ENCODE results near the gene TCP11.

DNA sequence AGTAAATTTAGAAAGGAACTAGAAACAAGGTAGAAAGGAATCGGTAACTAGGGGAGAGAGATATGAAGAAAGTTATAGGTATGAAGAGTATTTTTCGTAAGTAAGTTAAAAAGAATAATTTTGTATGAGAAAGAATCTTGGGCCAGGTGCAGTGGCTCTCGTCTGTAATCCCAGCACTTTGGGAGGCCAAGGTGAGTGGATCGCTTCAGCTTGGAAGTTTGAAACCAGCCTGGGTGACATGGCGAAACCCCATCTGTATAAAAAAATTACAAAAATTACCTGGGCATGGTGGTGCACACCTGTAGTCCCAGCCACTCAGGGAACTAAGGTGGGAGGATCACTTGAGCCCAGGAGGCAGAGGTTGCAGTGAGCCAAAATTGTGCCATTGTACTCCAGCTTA is 42.0 kb downstream of the TCP11 start:
- TF ChIP-seq POLR2A (IDR thresholded peaks at IDR 0.05) (no peak), POLR2AphosphoS5 (IDR thresholded peaks at IDR 0.05) (no peak)
- TF ChIP-seq, protein P1, sequence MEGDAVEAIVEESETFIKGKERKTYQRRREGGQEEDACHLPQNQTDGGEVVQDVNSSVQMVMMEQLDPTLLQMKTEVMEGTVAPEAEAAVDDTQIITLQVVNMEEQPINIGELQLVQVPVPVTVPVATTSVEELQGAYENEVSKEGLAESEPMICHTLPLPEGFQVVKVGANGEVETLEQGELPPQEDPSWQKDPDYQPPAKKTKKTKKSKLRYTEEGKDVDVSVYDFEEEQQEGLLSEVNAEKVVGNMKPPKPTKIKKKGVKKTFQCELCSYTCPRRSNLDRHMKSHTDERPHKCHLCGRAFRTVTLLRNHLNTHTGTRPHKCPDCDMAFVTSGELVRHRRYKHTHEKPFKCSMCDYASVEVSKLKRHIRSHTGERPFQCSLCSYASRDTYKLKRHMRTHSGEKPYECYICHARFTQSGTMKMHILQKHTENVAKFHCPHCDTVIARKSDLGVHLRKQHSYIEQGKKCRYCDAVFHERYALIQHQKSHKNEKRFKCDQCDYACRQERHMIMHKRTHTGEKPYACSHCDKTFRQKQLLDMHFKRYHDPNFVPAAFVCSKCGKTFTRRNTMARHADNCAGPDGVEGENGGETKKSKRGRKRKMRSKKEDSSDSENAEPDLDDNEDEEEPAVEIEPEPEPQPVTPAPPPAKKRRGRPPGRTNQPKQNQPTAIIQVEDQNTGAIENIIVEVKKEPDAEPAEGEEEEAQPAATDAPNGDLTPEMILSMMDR (IDR thresholded peaks at IDR 0.05 in 8 of 11, conservative IDR thresholded peaks at IDR 0.05 in 3 of 11), result no peak
